Posterior vena cava (tissue), 2 donors: ENCODE results near the gene LHX1. TPM values are rescaled to one million over a fixed set of nuclear protein-coding genes. Genes with fewer than 3 reads are reported as not detected.

Experiments used
- DNase-seq: peaks from one replicate; pipeline ENCODE4 v3.0.0-alpha.2; 2020; ENCODE audit warnings: low spot score
- intact Hi-C, 2 donors: fragments of 100-400 bp; cut with DNase I; formaldehyde crosslinking; loops; one replicate each; pipeline versions ENCODE4 v1.14.1 to v1.14.2; 2022 to 2023
- total RNA-seq, 2 donors: library from RNA; stranded (reverse); fragmentation: NEBNext Ultra II Directional; extraction: Animal tissue kit (Norgen Biotek cat#: 25700); gene quantifications; one replicate each; pipeline ENCODE4 v1.2.1, GENCODE V29; 2021
- donor health status: DM: yes; HTN: yes; CAD: no.
- donor health status: DM: yes; HTN: yes; CAD: no.

Gene LHX1
- total RNA-seq, 2 donors from 2014 or later = not detected

DNA sequence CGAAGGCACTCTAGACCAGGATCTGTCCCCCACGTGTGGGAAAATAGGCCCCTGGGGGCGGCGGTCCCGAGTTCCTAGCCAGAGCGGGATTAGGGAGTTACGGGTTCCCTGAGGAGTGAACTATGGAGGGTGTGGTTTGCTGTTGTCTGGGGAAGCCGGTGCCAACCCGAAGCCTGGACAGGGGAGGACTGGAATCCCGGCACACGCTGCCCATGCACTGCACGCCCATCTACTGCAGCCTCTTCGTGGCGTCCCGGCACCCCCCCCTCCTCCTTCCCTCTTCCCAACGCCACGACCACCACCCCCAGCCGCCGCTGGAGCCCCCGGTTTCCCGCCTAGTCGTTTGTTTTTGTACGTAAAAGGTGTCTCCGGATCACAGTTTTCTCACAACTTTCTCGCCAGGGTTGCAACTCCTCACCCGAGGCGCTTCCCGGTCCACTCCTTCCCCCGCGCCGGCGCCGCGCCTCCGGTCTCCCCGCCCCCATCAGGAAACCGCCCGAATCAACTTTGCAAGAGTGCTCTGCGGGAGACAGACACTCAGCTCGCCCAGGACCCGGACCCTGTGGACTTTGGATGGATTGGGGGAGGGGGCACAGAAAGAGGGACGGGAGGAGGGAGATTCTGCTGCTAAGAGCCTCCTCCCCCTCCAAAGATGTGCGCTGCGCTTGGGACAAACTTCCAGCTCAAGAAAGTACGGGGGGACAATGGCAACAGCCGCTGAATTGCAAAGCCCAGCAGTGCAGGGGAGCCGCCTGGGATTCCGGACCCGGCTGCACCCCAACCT, 1.4 kb upstream of the LHX1 start:
- no peak for DNase-seq
- intact Hi-C loops = no loop called here

DNA sequence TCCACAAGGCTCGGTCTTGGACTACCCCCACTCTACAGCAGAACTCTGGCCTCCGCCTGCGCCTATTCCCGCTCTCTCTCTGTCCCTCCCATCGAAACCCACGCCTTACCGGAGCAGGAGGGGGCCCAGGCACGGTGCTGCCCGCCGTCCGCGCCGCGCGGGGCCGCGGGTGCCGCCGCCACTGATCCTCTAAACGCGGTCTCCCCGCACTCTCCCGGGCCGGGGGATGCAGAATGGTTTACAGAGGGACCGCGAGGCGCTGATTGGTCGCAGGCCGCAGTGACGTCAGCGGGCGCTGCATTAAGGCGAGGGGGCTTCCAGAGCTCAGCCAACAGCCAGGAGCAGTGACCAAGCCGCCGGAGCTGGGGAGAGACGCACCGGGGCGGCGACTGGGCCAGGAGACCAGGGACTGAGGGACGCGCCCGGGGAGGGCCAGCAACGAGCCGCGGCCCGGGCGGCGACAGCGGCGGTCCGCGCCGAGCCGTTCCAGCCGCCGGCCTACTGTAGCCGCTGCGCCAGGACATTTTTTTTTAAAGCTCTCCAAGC, 747 bp upstream of the LHX1 start:
- DNase-seq = no peak
- intact Hi-C loops = no loop called here

DNA sequence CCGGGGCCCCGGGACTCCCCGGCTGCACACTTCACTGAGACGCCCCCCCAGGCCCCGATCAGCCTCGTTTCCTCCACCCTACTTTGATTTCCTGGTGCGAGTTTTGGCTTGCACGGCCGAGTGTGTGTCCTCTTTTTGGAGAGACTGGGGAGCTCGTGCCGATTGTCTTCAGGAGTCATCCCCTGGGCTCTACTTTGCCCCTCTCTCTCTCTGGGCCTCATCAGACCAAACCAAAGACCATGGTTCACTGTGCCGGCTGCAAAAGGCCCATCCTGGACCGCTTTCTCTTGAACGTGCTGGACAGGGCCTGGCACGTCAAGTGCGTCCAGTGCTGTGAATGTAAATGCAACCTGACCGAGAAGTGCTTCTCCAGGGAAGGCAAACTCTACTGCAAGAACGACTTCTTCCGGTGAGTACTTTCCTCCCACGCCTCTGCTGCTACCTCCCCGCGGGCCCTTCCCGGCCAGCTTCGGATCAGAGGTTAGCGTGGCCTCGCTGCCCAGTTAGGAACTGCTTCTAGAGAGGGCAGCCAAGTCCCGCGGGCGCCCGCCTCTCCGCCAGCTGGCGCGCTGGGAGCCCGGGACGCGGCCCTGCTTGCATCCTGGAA, 787 bp downstream of the LHX1 start:
- intact Hi-C loops = loop anchor here in 1 of 2 donors (1.0 kb wide), 1 partner anchor 43 kb away; no protein-coding TSS in a partner anchor

DNA sequence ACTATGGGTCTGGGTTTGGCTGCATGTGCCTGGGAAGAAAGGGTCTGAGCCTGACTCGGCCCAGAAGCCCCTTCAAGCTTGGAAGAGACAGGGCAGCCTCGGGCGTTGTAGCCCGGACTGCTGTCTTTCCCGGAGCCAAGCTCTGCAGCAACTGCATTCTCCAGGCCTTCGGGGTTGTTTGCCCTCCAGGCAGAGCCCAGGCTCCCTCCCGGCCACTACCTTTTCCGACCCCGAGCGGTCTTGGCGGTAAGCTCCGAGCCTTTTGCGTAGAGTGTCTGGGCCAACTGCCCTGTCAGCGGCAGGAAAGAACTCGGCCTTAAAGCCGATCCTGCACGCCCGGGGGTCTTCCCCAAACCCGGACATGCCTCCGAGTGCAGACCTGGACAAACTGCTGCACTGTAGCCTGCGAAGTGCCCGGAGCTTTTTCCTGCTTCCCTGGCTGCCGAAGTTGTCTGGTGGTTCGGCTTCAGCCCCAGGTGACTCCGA, 1.3 kb downstream of the LHX1 start:
- no peak for DNase-seq
- intact Hi-C loops = loop anchor here in 1 of 2 donors (1.0 kb wide), 1 partner anchor 43 kb away; no protein-coding TSS in a partner anchor

More for the DNA sequence above, 787 bp downstream of the LHX1 start:
- DNase-seq = no peak

DNA sequence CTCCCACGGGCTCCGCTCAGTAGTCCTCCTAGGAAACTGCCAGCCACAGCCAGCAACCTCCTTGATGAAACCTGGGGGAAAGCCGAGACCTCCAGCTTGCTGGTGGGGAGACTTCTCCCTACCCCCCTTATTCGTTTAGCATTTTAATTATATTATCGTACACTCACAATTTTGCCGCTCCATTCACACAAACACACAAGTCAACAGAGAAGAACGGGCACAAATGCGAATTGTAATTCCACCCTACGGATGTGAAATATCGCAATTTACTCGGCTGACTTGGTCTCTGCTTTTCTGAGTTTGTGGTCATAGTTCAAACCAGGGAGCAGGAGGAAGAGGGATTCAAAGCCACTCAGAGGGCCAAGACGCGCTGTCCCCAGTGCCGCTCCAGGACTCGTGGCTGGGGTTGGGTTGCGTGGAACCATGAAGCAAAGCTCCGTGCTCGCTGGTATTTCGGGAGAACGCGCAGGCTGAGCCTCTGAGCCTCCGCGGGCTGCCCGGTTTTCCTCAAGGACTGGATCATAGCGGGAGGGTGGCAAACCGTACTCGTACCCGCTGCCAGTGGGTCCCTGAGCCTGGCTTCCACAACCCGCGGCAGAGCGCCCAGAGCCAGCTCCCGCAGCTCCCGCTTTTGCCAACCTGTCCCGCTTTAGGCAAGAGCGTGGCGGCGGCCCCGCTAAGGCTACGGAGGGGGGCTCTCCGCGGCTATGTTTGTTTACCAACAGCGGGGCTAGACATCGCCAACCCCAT, 2.0 kb downstream of the LHX1 start:
- intact Hi-C loops = no loop called here
- no peak for DNase-seq

DNA sequence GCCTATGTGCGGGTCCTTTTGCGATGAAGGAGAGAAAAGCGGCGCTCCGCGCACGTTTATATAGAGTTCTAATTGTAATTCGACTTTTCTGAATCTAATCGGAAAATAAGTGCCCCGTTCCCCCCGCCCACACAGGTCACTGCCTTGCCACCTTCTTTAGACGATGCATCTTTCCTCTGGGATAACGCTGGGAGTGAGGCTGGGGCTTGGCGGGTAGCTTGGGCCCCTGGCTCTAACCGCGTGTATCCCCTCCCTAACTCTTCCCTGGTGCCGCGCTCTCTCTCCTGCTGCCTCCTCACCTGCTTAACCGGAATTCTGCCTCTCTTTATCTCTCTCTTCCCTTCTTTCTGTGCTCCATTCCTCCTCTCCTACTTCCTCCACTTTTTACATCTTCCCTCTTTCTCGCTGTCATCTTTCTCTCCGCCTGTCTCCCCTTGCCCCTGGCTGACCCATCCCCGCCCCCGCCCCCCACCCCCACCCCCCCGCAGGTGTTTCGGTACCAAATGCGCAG, 2.6 kb downstream of the LHX1 start:
- intact Hi-C loops = no loop called here
- DNase-seq = no peak

DNA sequence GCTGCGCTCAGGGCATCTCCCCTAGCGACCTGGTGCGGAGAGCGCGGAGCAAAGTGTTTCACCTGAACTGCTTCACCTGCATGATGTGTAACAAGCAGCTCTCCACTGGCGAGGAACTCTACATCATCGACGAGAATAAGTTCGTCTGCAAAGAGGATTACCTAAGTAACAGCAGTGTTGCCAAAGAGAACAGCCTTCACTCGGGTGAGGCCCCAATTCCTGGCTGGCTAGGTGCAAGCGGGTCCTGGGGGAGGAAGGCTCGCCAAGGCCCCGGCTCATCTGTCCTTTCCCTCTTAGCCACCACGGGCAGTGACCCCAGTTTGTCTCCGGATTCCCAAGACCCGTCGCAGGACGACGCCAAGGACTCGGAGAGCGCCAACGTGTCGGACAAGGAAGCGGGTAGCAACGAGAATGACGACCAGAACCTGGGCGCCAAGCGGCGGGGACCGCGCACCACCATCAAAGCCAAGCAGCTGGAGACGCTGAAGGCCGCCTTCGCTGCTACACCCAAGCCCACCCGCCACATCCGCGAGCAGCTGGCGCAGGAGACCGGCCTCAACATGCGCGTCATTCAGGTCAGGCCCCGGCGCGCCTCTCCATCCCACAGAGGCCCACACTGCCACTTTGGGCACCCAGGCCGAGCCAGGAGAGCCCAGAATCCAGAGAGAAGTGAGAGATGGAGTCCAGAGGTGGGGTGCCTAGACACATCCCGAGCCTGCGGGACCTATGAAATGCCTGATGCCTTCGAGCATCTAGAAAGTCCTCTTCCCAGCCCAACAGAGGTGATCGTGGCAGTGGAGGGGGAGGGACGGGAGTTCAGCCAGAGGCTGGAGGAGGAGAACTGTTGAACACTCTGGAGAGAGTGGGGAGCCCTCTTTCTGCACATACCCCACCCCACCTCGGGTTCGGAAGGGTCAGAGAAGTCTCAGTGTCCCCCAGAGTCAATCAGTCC, 3.3 kb downstream of the LHX1 start:
- intact Hi-C loops = no loop called here
- no peak for DNase-seq

DNA sequence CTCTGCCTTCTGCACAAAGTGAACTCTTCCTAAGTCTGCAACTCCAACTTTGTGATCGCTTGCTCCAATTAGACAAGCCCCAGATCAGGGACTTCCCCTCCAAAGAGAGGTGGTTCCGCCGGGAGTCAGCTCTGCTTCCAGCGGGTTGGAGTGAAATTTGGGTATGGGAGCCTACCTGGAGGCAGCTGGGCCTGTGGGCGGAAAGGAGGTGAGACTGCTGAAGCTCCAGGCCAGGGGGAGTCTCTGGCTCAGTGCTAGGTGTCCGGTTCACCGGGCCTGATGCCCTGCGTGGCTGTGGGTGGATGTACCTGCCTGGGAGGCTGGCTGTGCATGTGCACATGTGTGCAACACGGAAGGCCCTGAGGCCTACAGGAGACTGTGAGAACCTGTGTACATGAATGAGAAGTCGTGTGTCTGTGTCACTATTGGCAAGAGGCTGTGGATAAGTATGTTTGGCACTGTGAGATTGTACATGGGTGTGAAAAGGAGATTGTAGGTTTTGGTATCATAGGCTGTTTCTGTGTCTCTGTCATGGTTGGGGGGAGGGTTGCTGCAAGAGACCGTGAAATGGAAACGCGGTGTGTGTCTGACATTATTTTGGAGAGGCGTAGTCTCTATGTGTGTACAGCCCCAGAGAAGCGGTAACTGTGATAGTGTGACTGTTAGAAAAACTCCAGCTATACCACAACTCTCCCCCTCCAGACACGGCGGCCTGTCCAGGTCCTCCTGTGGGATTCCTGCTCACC, 4.2 kb downstream of the LHX1 start:
- no peak for DNase-seq
- intact Hi-C loops = no loop called here

DNA sequence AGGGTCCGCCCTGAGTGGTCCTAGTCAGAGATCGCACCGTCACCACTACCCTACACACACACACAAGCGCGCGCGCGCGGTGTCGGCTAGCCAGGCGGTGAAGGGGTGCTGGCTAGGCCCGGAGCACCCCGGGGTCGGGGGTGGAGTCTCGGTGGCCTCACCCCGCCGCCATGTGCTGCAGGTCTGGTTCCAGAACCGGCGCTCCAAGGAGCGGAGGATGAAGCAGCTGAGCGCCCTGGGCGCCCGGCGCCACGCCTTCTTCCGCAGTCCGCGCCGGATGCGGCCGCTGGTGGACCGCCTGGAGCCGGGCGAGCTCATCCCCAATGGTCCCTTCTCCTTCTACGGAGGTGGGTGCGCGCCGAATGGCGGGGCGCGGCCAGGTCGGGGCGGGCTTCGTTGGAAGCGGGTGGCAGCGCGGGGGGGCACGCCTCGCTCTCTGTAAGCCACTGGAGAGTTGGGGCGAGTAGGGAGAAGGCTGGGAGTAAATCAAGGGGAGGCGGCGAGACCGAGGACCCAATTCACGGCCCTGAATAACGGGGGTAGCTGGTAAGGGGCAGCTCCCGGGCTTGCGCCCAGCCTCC, 4.8 kb downstream of the LHX1 start:
- intact Hi-C loops = no loop called here
- DNase-seq = no peak

DNA sequence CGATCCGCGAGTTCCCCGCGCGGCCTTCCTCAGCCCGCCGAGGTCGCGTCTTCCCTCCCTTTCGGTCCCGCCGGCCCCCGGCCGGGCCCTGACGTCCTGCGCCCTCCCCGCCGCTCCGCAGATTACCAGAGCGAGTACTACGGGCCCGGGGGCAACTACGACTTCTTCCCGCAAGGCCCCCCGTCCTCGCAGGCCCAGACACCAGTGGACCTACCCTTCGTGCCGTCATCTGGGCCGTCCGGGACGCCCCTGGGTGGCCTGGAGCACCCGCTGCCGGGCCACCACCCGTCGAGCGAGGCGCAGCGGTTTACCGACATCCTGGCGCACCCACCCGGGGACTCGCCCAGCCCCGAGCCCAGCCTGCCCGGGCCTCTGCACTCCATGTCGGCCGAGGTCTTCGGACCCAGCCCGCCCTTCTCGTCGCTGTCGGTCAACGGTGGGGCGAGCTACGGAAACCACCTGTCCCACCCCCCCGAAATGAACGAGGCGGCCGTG, 5.4 kb downstream of the LHX1 start:
- DNase-seq = no peak
- intact Hi-C loops = no loop called here

DNA sequence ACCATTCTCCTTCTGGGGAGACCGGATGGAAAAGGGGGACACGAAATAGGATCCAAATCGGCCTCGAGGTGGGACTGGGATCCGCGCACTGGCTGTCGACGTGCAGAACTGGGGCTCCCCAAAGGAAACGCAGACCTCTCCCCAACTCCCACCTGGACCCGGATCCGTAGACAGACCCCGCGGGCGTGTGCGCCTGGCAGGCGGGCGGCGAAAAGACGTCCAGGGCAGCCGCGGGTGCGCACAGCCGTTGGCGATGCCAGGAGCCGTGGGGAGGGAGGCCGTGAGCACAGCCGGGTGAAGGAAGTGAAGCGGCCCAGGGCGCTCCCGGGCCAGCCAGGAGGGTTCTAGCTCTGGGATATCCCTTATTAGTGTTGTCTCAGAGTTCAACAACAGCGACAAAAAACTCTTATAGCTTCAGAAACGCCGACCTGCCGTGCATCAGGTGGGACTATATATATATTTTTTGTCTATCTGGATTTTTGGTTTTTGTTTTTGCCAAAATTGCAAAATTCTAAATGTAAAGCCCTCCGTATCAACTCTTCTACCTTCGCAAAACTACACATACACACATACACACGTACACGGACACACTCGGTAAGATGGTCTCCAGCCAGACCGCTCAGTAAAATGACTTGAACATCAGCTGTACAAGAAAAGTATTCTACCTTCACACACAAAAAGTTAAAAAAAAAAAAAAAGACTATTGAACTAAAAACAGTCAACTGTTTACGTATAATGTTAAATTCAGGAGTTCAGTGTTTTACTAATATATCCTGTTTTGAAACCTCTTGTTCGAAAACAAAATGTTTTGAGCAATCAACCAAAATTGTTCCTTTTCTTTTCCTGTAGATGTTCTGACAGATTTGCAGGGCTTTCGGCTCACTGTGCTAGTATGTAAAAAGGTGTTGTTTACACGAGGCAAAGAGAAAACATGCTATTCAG, 6.2 kb downstream of the LHX1 start:
- intact Hi-C loops = no loop called here
- DNase-seq = no peak

DNA sequence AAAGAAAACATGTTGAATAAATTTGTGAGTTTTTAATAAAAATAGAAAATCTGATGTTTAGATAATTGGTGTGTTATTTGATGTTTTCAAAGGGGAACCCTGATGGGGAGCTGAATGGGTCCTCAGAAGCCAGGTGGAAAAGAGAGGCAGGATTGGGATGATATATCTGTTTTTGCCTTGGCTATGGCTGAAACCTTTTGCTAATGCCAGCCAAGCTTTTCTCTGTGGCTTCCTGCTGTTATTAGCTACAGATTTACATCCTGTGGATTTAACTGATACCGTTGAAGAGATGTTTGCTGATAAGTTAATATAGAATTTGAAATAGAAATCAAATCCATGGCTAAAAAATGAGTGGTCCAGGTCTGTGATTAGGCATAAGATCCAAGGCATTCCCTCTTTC, 7.3 kb downstream of the LHX1 start:
- DNase-seq = no peak
- intact Hi-C loops = no loop called here

DNA sequence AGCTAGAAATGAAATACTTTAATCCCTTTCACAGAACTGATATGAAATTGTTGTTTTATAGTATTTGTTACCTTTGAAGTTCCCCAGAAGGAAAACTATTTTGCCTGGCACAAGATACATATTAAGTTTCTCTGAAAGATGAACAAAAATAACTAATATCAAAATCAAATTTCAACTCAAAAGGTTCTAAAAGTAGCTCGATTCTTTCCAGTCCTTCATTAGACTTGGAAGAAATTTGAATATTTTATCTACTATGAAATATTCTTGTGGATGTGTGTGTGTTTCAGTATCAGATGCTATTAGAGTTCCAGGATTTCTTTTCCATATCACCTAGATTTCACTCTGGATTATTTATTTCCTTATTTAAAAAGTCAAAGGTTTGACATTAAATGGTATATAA, 7.9 kb downstream of the LHX1 start:
- DNase-seq = no peak
- intact Hi-C loops = no loop called here

DNA sequence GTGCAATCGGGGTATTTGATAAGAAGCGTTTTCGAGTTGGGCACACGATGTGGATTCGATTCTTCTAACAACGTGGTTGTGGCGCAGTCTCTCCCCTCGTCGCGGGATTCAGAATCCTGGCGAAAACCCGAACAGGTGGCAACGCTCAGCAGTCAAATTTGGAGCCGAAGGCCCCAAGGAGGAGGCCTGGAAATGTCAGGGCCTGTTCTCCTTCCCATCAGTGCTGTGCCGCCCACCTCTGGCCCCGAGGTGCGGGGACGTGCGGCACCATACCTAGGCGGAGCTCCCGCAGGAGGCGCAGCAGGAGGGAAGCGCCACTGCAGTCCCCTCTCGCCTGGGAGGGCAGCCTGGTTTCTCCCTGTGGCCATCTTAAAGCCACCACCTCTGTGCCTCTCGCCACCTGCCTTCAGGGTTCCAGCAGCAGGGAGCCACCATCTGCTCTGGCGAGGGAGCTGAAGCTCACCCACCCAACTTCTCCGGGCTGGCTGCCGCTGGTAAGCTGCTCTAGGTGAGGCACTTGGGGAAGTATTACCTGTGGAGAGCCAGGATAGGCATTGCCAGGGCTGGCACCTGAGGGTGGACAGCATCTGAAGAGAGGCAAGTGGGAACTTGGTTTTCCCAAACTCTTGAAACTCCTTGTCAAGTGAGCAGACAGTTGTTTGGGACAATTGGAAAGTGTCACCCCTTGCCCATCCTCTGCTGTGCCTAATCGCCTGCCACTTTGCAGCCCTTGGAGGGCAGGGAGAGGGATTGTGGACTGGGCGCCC, 8.9 kb downstream of the LHX1 start:
- DNase-seq = no peak
- intact Hi-C loops = no loop called here

DNA sequence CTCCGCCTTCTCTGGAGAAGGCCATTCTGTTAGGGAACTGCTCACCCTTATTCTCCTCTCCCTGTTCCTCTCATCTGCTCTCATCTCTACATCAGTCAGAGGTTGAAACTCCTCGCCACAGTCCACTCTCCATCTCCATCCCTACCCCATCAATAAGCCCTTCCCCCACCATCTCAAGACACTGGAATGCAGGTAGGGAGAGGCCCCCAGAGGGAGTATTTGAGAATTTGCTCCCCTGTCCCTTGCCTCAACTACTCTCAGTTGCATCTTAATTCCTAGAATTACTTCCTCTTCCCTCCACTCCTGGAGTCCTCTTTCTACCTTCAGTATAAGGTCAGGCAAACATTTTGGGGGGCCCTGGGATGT, 9.4 kb downstream of the LHX1 start:
- no peak for DNase-seq
- intact Hi-C loops = no loop called here
